ENCODE measurements around the gene KIF3A.

The KIF3A gene

DNA sequence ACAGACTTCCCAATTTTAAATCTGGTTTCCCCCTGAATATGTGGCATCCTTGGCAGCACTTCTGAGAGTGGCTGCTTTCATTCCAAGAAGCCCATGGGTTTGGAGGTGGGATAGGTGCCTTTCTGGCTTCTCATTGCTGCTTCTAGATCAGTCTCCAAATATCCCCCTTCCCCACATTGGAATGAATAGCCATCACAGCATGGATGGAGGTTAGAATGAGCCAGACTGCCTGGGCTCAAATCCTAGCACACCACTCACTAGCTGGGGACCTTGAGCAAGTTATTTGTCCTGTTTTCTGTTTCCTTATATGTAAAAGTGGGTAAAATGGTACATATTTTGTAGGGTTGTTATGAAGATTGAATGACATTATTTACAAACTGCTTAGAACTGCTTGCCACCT is 93.2 kb downstream of the KIF3A start:
- Histone ChIP-seq H3K79me2 (ENCODE audit: low read length) (no peaks in the 10 kb centered on the region), H4K20me1 (ENCODE audit: insufficient read depth, low read length) (no peaks in the 10 kb centered on the region), H3K9me3 (replicated peaks; ENCODE audit: insufficient read depth, low read length) (no peaks in the 10 kb centered on the region), H3K4me3 (ENCODE audit: low read length) (no peak overlapping the region), H3K27ac (ENCODE audit: low read length) (no peak overlapping the region), H3K4me2 (ENCODE audit: low read depth, low read length) (no peak overlapping the region), H3K9me2 (replicated peaks; ENCODE audit: insufficient read depth, low read length) (no peaks in the 10 kb centered on the region), H2AFZ (ENCODE audit: low read length) (no peak overlapping the region), H3K4me1 (ENCODE audit: low read length) (peaks cover 29% of the 10 kb centered on the region), H3K27me3 (replicated peaks; ENCODE audit: insufficient read depth, low read length) (no peaks in the 10 kb centered on the region), H3K9ac (ENCODE audit: low read length) (no peak overlapping the region), H3K36me3 (replicated peaks; ENCODE audit: insufficient read depth, low read length) (no peaks in the 10 kb centered on the region), H3F3A (ENCODE audit: insufficient read depth, low read length) (peaks cover 24% of the 10 kb centered on the region)
- no peak for DNase-seq
- TF ChIP-seq, protein P1, sequence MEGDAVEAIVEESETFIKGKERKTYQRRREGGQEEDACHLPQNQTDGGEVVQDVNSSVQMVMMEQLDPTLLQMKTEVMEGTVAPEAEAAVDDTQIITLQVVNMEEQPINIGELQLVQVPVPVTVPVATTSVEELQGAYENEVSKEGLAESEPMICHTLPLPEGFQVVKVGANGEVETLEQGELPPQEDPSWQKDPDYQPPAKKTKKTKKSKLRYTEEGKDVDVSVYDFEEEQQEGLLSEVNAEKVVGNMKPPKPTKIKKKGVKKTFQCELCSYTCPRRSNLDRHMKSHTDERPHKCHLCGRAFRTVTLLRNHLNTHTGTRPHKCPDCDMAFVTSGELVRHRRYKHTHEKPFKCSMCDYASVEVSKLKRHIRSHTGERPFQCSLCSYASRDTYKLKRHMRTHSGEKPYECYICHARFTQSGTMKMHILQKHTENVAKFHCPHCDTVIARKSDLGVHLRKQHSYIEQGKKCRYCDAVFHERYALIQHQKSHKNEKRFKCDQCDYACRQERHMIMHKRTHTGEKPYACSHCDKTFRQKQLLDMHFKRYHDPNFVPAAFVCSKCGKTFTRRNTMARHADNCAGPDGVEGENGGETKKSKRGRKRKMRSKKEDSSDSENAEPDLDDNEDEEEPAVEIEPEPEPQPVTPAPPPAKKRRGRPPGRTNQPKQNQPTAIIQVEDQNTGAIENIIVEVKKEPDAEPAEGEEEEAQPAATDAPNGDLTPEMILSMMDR (IDR thresholded peaks at IDR 0.05; ENCODE audit: low read length) = no peak
- TF ChIP-seq EZH2phosphoT487 (IDR thresholded peaks at IDR 0.05; ENCODE audit: low read length) = no peak
- no peak for TF ChIP-seq EZH2 (optimal IDR thresholded peaks at IDR 0.05; ENCODE audit: low read depth, low read length)

Data from MM.1S (cell line).